Activated CD8-positive, alpha-beta memory T cell treated with anti-CD3 and anti-CD28 coated beads, Interleukin-2, amount 10 ng/mL, durations not matched to agents 7 days and 5 days (primary cell): ENCODE data around the gene PIGN. TPM values are rescaled to one million over a fixed set of nuclear protein-coding genes. Genes with fewer than 3 reads are reported as not detected.
"Not testable (repeated sequence)": the region's sequence is repeated elsewhere in the genome, so short reads cannot be mapped to it uniquely, and the experiment has no call there.

Experiments
- ATAC-seq: fragments of 150-1000 bp; cut with Tn5 transposase; one replicate; pipeline ENCODE4 v1.10.0; 2021; ENCODE audit warnings: moderate library complexity
- CTCF ChIA-PET: fragments of 350-600 bp; sonication (Branson Sonifier 250); formaldehyde crosslinking; loops from one replicate; lab custom pipeline; 2021; ENCODE audit warnings: antibody characterized with exemption; lab: Charles Lee
- DNase-seq: peaks from one replicate; pipeline ENCODE4 v3.0.0-alpha.2; 2020
- H3K27ac Mint-ChIP-seq: one replicate; pipeline ENCODE4 v1.8.0; 2021; ENCODE audit warnings: mild to moderate bottlenecking, mixed read lengths
- H3K27me3 Mint-ChIP-seq: one replicate; pipeline ENCODE4 v1.8.0; 2021; ENCODE audit warnings: mixed read lengths
- H3K36me3 Mint-ChIP-seq: one replicate; pipeline ENCODE4 v1.8.0; 2021; ENCODE audit warnings: mild to moderate bottlenecking, mixed read lengths
- H3K4me1 Mint-ChIP-seq: one replicate; pipeline ENCODE4 v1.8.0; 2021; ENCODE audit warnings: mixed read lengths
- H3K4me3 Mint-ChIP-seq: one replicate; pipeline ENCODE4 v1.8.0; 2021; ENCODE audit warnings: mild to moderate bottlenecking, moderate library complexity, mixed read lengths
- H3K9me3 Mint-ChIP-seq: one replicate; pipeline ENCODE4 v1.8.0; 2022; ENCODE audit warnings: low read depth, mixed read lengths
- total RNA-seq, 2 experiments: library from RNA; stranded (reverse); gene quantifications; one replicate each; pipeline ENCODE4 v1.2.3, GENCODE V29; 2021

Gene PIGN
- total RNA-seq, 2 experiments from 2014 or later, result 27.8 to 32.1 TPM

DNA sequence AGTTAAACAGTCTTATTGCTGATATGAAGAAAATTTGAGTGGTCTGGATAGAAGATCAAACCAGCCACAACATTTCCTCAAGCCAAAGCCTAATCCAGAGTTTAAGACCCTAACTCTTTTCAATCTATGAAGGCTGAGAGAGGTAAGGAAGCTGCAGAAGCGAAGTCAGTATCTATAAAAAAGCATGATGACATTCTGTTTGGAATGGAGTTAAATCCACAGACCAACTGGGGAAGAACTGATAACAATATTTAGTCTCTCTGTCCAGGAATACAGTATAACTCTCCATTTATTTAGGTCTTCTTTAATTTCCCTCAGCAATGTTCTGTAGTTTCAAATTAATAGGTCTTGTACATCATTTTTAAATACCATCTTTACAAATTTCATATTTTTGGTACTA lies 16.0 kb downstream of the PIGN start:
- Mint-ChIP-seq H3K27me3 (no peaks in the 10 kb centered on the region), H3K4me3 (no peak overlapping the region)
- no peak for ATAC-seq

GRCh38 chr18:62166524-62166923 lies 20.3 kb downstream of the PIGN start:
- H3K9me3 Mint-ChIP-seq, H3K27ac Mint-ChIP-seq, DNase-seq, H3K4me3 Mint-ChIP-seq, H3K4me1 Mint-ChIP-seq, ATAC-seq, H3K27me3 Mint-ChIP-seq: not testable (repeated sequence)
- H3K36me3 Mint-ChIP-seq, result peaks cover 24% of the 10 kb centered on the region
- CTCF ChIA-PET, result interaction anchor here (1.8 kb wide), 1 partner anchor 16 kb away, joined by 4 read pairs; no protein-coding TSS in a partner anchor

More for the DNA sequence above, 16.0 kb downstream of the PIGN start:
- DNase-seq, result no peak
- H3K36me3 Mint-ChIP-seq, result peaks cover 14% of the 10 kb centered on the region
- peaks cover 2% of the 10 kb centered on the region for H3K4me1 Mint-ChIP-seq
- no peaks in the 10 kb centered on the region for H3K9me3 Mint-ChIP-seq
- H3K27ac Mint-ChIP-seq, result no peak overlapping the region
- CTCF ChIA-PET, result interaction anchor here (1.1 kb wide), 1 partner anchor 250 kb away, joined by 4 read pairs; no protein-coding TSS in a partner anchor

- CTCF ChIA-PET, result interaction anchor here (1.8 kb wide), 1 partner anchor 17 kb away, joined by 4 read pairs; no protein-coding TSS in a partner anchor
- no peak for ATAC-seq
- Mint-ChIP-seq H3K27ac (no peak overlapping the region), H3K4me3 (no peak overlapping the region), H3K36me3 (peaks cover 25% of the 10 kb centered on the region), H3K9me3 (peaks cover 3% of the 10 kb centered on the region), H3K4me1 (peaks cover 9% of the 10 kb centered on the region), H3K27me3 (no peaks in the 10 kb centered on the region)
- DNase-seq, result no peak
Observed at GRCh38 chr18:62165583-62165982, 21.3 kb downstream of the PIGN start.

DNA sequence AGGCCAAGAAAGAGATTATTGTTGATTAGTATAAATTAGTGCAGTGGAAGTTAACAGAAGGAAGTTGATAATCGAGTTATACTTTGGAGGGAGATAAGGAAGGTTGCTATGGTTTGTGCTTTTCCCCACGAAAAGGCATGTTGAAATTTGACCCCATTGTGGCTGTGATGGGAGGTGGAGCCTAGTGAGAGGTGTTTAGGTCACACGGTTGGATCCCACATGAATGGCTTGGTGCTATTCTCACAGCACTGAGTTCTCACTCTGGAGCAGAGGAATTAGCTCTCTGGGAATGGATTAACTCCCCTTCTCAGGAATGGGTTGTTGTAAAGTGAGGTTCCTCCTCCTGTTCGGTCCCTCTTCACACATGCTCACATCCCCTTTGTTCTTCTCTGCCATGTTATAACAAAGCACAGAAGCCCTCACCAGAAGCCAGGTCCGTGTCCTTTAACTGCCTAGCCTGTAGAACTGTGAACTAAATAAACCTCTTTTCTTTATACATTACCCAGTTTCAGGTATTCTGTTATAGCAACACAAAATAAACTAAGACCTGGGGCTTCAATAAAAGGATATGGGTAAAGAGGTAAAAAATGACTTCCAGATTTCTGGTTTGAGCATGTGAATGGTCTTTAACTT lies 21.9 kb downstream of the PIGN start:
- Mint-ChIP-seq H3K27ac (no peak overlapping the region), H3K36me3 (peaks cover 25% of the 10 kb centered on the region), H3K9me3 (peaks cover 3% of the 10 kb centered on the region), H3K4me3 (no peak overlapping the region), H3K4me1 (peaks cover 9% of the 10 kb centered on the region), H3K27me3 (no peaks in the 10 kb centered on the region)
- CTCF ChIA-PET, result interaction anchor here (1.8 kb wide), 1 partner anchor 18 kb away, joined by 4 read pairs; no protein-coding TSS in a partner anchor
- DNase-seq (no peak), ATAC-seq (no peak)

DNA sequence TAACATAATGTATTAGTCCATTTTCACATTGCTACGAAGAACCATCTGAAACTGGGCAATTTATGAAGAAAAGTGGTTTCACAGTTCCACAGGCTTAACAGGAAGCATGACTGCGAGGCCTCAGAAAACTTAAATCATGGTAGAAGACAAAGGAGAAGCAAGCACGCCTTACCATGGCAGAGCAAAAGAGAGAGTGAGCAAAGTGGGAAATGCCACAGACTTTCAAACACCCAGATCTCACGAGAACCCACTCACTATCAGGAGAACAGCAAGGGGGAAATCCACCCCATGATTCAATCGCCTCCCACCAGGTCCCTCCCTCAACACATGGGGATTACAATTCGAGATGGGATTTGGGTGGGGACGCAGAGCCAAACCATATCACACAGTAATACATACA lies 22.5 kb downstream of the PIGN start:
- Mint-ChIP-seq H3K9me3 (peaks cover 3% of the 10 kb centered on the region), H3K4me1 (peaks cover 9% of the 10 kb centered on the region), H3K27ac (no peak overlapping the region), H3K4me3 (no peak overlapping the region), H3K27me3 (no peaks in the 10 kb centered on the region), H3K36me3 (peaks cover 28% of the 10 kb centered on the region)
- ATAC-seq (no peak), DNase-seq (no peak)
- CTCF ChIA-PET, result no interaction called here

GRCh38 chr18:62157843-62158242 lies 29.0 kb downstream of the PIGN start:
- ATAC-seq (no peak), DNase-seq (no peak)
- no peaks in the 10 kb centered on the region for H3K27me3 Mint-ChIP-seq
- H3K9me3 Mint-ChIP-seq, result no peaks in the 10 kb centered on the region
- CTCF ChIA-PET, result interaction anchor here (1.0 kb wide), 1 partner anchor 800 kb away, joined by 3 read pairs; no protein-coding TSS in a partner anchor
- H3K4me1 Mint-ChIP-seq, result no peaks in the 10 kb centered on the region
- H3K27ac Mint-ChIP-seq, result no peak overlapping the region
- H3K36me3 Mint-ChIP-seq, result peaks cover 14% of the 10 kb centered on the region
- H3K4me3 Mint-ChIP-seq, result no peak overlapping the region

DNA sequence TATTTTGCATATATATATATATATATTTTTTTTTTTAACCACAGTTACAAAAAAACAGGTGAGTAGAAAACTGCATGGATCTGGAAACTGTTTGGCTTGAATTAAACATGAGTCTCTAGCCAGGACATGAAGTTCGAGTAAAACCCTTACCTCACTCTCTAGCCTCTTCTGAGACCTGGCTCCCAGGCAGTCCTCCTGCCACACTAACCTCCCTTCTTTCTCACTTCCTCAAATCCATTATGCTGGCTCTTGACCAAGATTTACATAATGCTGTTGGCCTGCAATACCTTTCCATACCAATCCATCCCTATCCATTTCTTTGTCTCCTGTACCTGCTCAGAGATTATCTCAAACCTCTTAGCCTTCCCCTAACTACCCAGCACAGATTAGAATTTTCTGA lies 34.0 kb downstream of the PIGN start:
- Mint-ChIP-seq H3K27ac (no peak overlapping the region), H3K27me3 (no peaks in the 10 kb centered on the region), H3K4me1 (no peaks in the 10 kb centered on the region), H3K4me3 (no peak overlapping the region), H3K36me3 (peaks cover 14% of the 10 kb centered on the region), H3K9me3 (no peaks in the 10 kb centered on the region)
- DNase-seq (no peak), ATAC-seq (no peak)
- CTCF ChIA-PET, result no interaction called here

DNA sequence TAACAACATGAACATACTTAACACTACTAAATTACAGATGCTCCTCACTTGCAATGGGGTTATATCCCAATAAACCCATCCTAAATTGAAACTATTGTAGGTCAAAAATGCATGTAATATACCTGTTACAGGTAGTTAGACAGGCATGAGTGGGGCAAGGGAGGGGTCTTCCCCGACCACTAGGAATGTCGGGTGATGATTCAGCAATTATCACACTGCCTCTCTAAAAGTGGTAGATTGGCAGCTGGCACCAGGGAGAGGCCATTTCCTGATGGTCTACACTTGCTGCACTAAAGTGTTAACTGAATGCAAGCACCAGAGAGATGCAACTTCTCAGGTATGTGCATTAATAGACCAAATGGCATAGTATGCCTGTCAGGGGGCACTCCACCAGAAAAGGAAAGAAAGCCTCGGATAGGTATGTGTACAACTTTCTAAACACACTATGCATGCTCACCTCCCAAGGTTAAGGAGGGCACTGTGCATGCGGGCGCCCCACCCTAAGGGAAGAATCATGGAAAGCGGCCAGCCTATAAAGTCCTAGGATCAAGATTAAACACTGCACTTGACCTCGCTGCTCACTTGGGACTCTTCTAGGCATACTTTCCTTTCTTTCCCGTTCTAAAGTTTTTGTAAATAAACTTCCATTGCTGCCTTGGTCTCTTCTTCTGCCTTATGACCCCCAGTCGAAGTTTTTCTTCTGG lies 35.6 kb downstream of the PIGN start:
- CTCF ChIA-PET, result interaction anchor here (1.0 kb wide), 1 partner anchor 19 kb away, joined by 3 read pairs; no protein-coding TSS in a partner anchor
- no peak overlapping the region for H3K27ac Mint-ChIP-seq

DNA sequence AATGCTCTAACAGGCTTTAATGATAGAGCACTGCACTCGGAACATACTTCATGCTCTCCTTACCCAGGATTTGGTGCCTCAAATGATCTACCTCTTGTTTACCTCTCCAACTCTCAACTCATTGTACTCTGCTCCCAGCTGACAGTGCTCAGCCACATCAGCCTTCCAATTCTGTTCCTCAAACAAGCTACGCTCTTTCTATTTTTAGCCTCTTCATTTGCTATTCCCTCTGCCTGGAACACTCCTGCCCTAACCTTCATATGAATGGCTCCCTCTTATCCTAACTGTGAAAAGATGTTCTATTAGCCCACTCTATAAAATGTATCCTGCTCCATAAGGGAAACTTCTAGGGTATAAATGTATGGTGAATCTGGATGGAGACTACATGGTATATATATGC lies 42.5 kb downstream of the PIGN start:
- Mint-ChIP-seq H3K4me3 (no peak overlapping the region), H3K27me3 (no peaks in the 10 kb centered on the region), H3K27ac (no peak overlapping the region), H3K9me3 (no peaks in the 10 kb centered on the region), H3K4me1 (no peaks in the 10 kb centered on the region), H3K36me3 (peaks cover 9% of the 10 kb centered on the region)
- DNase-seq (no peak), ATAC-seq (no peak)
- CTCF ChIA-PET, result interaction anchor here (1.8 kb wide), 1 partner anchor 13 kb away, joined by 5 read pairs; no protein-coding TSS in a partner anchor

More for the DNA sequence above, 35.6 kb downstream of the PIGN start:
- H3K27me3 Mint-ChIP-seq, result no peaks in the 10 kb centered on the region
- ATAC-seq, result no peak
- no peak overlapping the region for H3K4me3 Mint-ChIP-seq
- no peaks in the 10 kb centered on the region for H3K9me3 Mint-ChIP-seq
- H3K36me3 Mint-ChIP-seq, result peaks cover 11% of the 10 kb centered on the region
- H3K4me1 Mint-ChIP-seq, result no peaks in the 10 kb centered on the region
- no peak for DNase-seq

- no peaks in the 10 kb centered on the region for H3K27me3 Mint-ChIP-seq
- no peaks in the 10 kb centered on the region for H3K4me1 Mint-ChIP-seq
- H3K27ac Mint-ChIP-seq, result no peak overlapping the region
- ATAC-seq (no peak), DNase-seq (no peak)
- CTCF ChIA-PET, result interaction anchor here (0.5 to 1.1 kb wide), 2 partner anchors 8 to 926 kb away, joined by 3 read pairs; no protein-coding TSS in a partner anchor
- no peaks in the 10 kb centered on the region for H3K9me3 Mint-ChIP-seq
- peaks cover 13% of the 10 kb centered on the region for H3K36me3 Mint-ChIP-seq
- H3K4me3 Mint-ChIP-seq, result no peak overlapping the region
Observed at GRCh38 chr18:62140259-62140658, 46.6 kb downstream of the PIGN start.

DNA sequence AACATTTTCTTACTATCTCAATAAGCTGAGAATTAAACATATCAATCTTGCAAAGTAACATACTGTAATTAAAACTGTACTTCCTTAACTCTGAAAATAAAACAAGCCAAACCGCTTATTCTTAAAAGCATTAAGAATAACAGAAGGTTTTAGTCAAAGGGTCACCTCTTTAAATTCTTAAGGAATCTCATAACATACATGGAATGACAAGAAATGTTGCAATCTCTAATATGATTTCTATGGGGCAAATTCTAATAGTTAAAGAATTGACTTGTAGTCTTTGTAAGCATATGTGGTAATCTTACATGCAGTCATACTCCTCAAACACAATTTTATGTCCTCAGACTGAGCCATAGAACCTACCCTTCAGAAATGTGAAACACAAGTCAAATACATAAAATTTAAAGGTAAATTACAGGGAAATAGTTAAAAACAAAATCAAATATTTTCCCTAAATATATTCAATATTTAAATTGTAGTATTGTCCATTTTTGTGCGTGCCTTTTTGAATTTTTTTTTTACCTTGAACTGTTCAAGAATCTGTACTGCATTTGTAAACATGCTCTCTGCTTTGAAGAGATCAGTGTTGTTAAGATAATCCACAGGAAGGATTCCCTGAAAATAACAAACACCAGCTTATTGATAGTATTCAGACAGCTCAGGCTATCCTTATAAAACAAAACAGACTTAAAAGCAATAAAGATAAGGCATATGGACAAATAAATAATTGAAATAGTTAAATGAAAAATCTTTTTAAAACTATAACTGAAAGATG lies 48.2 kb downstream of the PIGN start:
- ATAC-seq, result no peak
- no peak overlapping the region for H3K27ac Mint-ChIP-seq
- CTCF ChIA-PET, result no interaction called here

GRCh38 chr18:62131301-62131909 lies 55.5 kb downstream of the PIGN start:
- H3K4me1 Mint-ChIP-seq, result peaks cover 7% of the 10 kb centered on the region
- no peak overlapping the region for H3K4me3 Mint-ChIP-seq
- DNase-seq (peak; percentile 69), ATAC-seq (peak; percentile 53)
- no peaks in the 10 kb centered on the region for H3K9me3 Mint-ChIP-seq
- CTCF ChIA-PET, result interaction anchor here (0.6 to 2.1 kb wide), 18 partner anchors 10 to 579 kb away, joined by 3 to 12 read pairs (median 4); no protein-coding TSS in a partner anchor
- H3K27me3 Mint-ChIP-seq, result no peaks in the 10 kb centered on the region
- no peak overlapping the region for H3K27ac Mint-ChIP-seq
- H3K36me3 Mint-ChIP-seq, result no peaks in the 10 kb centered on the region

More for the DNA sequence above, 48.2 kb downstream of the PIGN start:
- Mint-ChIP-seq H3K4me1 (no peaks in the 10 kb centered on the region), H3K9me3 (no peaks in the 10 kb centered on the region), H3K4me3 (no peak overlapping the region), H3K27me3 (no peaks in the 10 kb centered on the region), H3K36me3 (peaks cover 8% of the 10 kb centered on the region)
- no peak for DNase-seq
